ENCODE results near the gene TMEM184B. TPM values are rescaled to one million over a fixed set of nuclear protein-coding genes. Genes with fewer than 3 reads are reported as not detected.

The TMEM184B gene
- total RNA-seq, 4 donors from 2014 or later, result 25.4 to 40.7 (median 31.2) TPM

DNA sequence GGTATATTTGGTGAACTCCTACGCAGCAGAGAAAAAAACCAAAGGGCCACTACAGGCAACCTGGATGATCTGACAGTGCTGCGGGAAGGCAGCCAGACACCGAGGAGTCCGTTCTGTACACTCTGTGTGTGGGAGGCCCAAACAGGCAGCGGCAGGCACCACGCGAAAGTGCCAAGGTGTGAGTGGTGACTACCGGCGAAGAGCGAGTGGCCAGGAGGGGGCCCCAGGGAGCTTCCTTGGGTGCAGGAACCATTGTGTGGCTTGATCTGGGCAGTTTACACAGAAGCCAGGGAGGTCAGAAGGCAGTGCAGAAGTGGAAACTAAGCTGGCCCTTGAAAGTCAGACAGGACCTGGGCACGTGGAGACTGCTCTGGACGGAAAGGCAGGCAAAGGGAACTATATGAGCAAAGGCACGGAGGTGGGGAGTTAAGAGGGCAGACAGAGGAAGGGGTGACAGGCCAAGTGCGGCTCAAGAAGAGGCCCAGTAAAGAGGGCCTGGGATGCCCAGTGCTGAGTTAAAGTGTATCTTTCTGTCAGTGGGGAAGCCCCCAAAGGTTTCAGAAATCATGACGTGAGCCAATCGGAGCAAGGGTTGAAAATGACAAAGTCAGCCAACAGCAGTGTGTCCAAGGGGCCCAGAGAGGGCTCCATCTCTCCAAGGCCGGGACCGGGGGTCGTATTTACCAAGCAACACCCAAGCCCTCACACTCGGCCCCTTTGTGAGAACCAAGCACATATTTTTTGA, 10.6 kb downstream of the TMEM184B start:
- intact Hi-C loops (cut with DNase I; ENCODE audit: low total_unique reads) (loop anchor here (2.0 kb wide), 1 partner anchor 91 kb away; no protein-coding TSS in a partner anchor), in situ Hi-C loops (cut with MboI; ENCODE audit: low sequenced_read_pairs in 4 of 4) (loop anchor here in 3 of 4 donors (5.0 to 25.0 kb wide), 3 partner anchors 90 to 100 kb away; no protein-coding TSS in a partner anchor)
- Histone ChIP-seq H3K36me3 (no peaks in the 10 kb centered on the region), H3K27ac (peak overlapping the region; percentile 51 to 79 (median 77)), H3K9me3 (no peaks in the 10 kb centered on the region), H3K4me1 (peaks cover 73 to 79% of the 10 kb centered on the region in 2 donors), H3K4me3 (no peak overlapping the region), H3K27me3 (no peaks in the 10 kb centered on the region)
- peak; percentile 25 to 79 for ATAC-seq
- DNase-seq, result peak in 1 of 2 donors; percentile 61
- TF ChIP-seq, protein P1, sequence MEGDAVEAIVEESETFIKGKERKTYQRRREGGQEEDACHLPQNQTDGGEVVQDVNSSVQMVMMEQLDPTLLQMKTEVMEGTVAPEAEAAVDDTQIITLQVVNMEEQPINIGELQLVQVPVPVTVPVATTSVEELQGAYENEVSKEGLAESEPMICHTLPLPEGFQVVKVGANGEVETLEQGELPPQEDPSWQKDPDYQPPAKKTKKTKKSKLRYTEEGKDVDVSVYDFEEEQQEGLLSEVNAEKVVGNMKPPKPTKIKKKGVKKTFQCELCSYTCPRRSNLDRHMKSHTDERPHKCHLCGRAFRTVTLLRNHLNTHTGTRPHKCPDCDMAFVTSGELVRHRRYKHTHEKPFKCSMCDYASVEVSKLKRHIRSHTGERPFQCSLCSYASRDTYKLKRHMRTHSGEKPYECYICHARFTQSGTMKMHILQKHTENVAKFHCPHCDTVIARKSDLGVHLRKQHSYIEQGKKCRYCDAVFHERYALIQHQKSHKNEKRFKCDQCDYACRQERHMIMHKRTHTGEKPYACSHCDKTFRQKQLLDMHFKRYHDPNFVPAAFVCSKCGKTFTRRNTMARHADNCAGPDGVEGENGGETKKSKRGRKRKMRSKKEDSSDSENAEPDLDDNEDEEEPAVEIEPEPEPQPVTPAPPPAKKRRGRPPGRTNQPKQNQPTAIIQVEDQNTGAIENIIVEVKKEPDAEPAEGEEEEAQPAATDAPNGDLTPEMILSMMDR (IDR thresholded peaks at IDR 0.05 in 4 of 5, conservative IDR thresholded peaks at IDR 0.05 in 1 of 5), result peak; percentile 57 to 72 (median 64)
- no peak for TF ChIP-seq POLR2A (IDR thresholded peaks at IDR 0.05)

DNA sequence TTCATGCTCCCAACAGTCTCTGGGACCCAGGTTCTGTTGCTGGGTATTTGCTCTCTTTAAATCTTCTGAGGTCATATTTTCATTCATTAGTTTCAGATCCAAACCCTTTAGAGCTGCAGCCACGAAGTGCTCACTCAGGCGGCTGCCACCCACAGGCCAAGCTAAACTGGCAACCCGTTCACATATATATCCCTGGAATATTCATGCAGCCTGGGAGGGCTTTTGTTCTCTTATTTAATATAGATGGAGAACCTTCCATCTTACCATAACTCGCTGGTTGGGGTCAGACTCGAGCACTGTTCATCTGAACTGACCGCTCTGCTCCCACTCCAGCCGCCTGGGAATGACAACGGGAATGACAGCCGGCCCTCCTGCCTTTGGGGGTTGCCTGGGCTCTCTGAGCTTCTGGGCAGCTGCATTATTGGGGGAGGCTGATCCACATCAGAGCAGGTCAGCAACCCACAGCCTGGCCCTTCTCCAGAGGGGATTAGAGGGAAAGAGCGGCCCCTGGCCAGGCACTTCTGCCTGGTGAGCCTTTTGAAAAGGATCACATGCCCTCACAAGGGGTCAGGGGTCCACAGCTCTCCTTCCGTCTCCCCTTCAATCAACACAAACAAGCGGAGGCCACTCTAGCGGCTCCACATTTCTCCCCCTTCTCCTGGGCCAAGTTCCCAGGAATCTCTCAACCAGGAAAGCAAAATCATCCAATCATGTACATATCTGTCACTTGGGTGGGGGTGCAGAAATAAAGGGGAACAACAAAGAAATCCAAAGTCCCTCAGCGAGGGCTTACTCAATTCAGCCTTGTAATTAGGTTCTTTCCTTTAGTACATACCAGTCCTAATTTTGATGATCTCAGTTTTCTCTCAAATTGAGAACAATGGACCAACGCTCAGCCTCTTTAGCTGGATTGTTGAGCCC, 11.8 kb downstream of the TMEM184B start:
- DNase-seq, result no peak
- Histone ChIP-seq H3K27ac (peak overlapping the region; percentile 51 to 79 (median 77)), H3K4me3 (no peak overlapping the region), H3K9me3 (no peaks in the 10 kb centered on the region), H3K27me3 (no peaks in the 10 kb centered on the region), H3K36me3 (no peaks in the 10 kb centered on the region), H3K4me1 (peaks cover 73 to 79% of the 10 kb centered on the region in 2 donors)
- in situ Hi-C loops (cut with MboI; ENCODE audit: low sequenced_read_pairs in 4 of 4) (loop anchor here in 3 of 4 donors (5.0 to 25.0 kb wide), 3 partner anchors 91 to 101 kb away; no protein-coding TSS in a partner anchor), intact Hi-C loops (cut with DNase I; ENCODE audit: low total_unique reads) (no loop called here)
- no peak for ATAC-seq
- no peak for TF ChIP-seq POLR2A (IDR thresholded peaks at IDR 0.05)
- TF ChIP-seq, protein P1 (IDR thresholded peaks at IDR 0.05 in 4 of 5, conservative IDR thresholded peaks at IDR 0.05 in 1 of 5), result no peak

DNA sequence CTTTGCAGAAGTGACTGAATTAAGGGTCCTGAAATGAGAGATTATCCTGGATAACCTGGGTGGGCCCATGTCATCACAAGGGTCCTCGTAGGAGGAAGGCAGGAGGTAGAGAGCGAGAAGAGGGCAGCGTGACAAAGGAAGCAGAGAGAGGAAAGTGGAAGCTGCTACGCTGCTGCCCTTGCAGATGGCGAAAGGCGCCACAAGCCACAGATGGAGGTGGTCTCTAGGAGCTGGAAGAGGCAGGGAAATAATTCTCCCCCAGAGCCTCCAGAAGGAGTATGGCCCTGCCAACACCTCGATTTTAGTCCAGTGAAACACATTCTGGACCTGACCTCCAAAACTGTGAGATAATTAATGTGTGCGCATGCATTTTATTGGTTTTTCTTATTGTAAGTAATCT, 13.4 kb downstream of the TMEM184B start:
- Histone ChIP-seq H3K4me3 (no peak overlapping the region), H3K27me3 (no peaks in the 10 kb centered on the region), H3K9me3 (no peaks in the 10 kb centered on the region), H3K27ac (peak overlapping the region; percentile 51 to 79 (median 77)), H3K36me3 (no peaks in the 10 kb centered on the region), H3K4me1 (peaks cover 71 to 73% of the 10 kb centered on the region in 2 donors)
- ATAC-seq (no peak), DNase-seq (no peak)
- TF ChIP-seq, protein P1 (IDR thresholded peaks at IDR 0.05 in 4 of 5, conservative IDR thresholded peaks at IDR 0.05 in 1 of 5), result no peak
- no peak for TF ChIP-seq POLR2A (IDR thresholded peaks at IDR 0.05)
- in situ Hi-C loops (cut with MboI; ENCODE audit: low sequenced_read_pairs in 4 of 4), result loop anchor here in 1 of 4 donors (25.0 kb wide), 1 partner anchor 103 kb away; no protein-coding TSS in a partner anchor
- intact Hi-C loops (cut with DNase I; ENCODE audit: low total_unique reads), result no loop called here

- TF ChIP-seq POLR2A (IDR thresholded peaks at IDR 0.05), result peak; percentile 25 to 27
- TF ChIP-seq, protein P1 (IDR thresholded peaks at IDR 0.05 in 4 of 5, conservative IDR thresholded peaks at IDR 0.05 in 1 of 5), result no peak
- Histone ChIP-seq H3K27ac (peak overlapping the region; percentile 51 to 79 (median 77)), H3K36me3 (no peaks in the 10 kb centered on the region), H3K4me1 (peaks cover 73 to 78% of the 10 kb centered on the region in 2 donors), H3K9me3 (no peaks in the 10 kb centered on the region), H3K27me3 (no peaks in the 10 kb centered on the region), H3K4me3 (no peak overlapping the region)
- in situ Hi-C loops (cut with MboI; ENCODE audit: low sequenced_read_pairs in 4 of 4), result loop anchor here in 1 of 4 donors (25.0 kb wide), 1 partner anchor 103 kb away; no protein-coding TSS in a partner anchor
- ATAC-seq (peak; percentile 15 to 20), DNase-seq (peak in 1 of 2 donors; percentile 48)
- intact Hi-C loops (cut with DNase I; ENCODE audit: low total_unique reads), result no loop called here
Measured at GRCh38 chr22:38258895-38259294, 13.9 kb downstream of the TMEM184B start.

All from gastrocnemius medialis (tissue), 4 donors.